ENCODE results near the gene ADCY5.

Gene ADCY5

DNA sequence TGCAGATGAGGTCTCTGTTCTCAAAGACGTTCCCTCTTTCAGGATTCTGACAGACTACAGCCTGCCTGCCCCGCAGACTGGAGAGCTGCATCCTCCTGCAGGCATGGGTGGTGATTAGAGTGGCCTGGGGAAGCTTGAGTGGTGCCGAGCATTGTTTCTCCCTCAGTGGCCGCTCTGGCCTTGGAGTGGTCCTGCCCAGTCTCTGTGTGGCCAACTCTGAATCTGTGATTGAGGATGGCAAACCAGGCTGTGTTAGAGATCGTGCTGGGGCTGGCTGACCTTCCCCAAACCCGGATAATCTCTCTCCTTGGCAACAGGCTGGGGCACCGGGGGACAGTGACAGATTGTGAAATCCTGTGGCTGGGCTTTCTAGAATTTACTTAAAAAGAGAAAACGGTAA is 11.0 kb upstream of the ADCY5 start:
- no peak for DNase-seq (ENCODE audit: low read depth)
- no peak overlapping the region for H3K4me3 ChIP-seq (replicated peaks; ENCODE audit: low read depth, low read length)
- TF ChIP-seq, protein P1, sequence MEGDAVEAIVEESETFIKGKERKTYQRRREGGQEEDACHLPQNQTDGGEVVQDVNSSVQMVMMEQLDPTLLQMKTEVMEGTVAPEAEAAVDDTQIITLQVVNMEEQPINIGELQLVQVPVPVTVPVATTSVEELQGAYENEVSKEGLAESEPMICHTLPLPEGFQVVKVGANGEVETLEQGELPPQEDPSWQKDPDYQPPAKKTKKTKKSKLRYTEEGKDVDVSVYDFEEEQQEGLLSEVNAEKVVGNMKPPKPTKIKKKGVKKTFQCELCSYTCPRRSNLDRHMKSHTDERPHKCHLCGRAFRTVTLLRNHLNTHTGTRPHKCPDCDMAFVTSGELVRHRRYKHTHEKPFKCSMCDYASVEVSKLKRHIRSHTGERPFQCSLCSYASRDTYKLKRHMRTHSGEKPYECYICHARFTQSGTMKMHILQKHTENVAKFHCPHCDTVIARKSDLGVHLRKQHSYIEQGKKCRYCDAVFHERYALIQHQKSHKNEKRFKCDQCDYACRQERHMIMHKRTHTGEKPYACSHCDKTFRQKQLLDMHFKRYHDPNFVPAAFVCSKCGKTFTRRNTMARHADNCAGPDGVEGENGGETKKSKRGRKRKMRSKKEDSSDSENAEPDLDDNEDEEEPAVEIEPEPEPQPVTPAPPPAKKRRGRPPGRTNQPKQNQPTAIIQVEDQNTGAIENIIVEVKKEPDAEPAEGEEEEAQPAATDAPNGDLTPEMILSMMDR (IDR thresholded peaks at IDR 0.05; ENCODE audit: low read length, missing control alignments), result no peak

DNA sequence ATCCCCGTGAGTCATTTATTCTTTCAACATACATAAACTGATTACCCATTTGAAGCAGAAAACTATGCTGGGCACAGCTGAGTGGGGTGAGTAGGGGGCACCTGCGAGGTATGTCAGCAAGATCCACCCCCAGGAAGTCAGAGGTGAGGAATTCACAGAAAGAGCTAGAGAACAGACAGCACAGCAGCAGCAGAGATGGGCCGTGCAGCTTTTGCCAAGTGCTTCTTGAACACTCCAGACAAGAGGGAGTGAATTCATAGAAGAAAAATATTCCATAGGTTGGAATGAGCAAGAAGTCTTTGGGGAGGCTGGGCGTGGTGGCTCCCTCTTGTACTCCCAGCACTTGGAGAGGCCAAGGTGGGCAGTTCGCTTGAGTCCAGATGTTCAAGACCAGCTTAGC is 9.4 kb upstream of the ADCY5 start:
- DNase-seq (ENCODE audit: low read depth), result no peak
- no peak overlapping the region for H3K4me3 ChIP-seq (replicated peaks; ENCODE audit: low read depth, low read length)
- TF ChIP-seq, protein P1 (IDR thresholded peaks at IDR 0.05; ENCODE audit: low read length, missing control alignments), result no peak

DNA sequence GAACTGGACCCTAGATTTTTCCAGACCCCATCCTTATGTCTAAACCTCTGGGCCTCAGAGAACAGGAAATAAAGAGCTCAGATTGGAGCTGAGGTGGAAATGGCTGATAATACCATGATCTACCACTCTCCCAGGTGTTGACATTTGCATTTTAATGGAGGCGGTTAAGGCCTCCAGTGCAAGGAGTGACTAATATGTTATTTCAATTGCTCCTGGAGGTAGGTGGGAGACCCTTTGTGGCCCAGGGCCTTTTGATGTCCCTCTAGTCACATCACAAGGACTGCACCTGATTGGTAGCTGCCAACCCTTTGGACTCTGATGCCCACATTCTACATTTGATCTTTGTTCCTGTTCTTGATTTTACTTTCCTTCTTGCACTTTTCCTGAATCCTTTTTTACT is 9.0 kb upstream of the ADCY5 start:
- no peak for DNase-seq (ENCODE audit: low read depth)
- H3K4me3 ChIP-seq (replicated peaks; ENCODE audit: low read depth, low read length), result no peak overlapping the region
- TF ChIP-seq, protein P1 (IDR thresholded peaks at IDR 0.05; ENCODE audit: low read length, missing control alignments), result no peak

DNA sequence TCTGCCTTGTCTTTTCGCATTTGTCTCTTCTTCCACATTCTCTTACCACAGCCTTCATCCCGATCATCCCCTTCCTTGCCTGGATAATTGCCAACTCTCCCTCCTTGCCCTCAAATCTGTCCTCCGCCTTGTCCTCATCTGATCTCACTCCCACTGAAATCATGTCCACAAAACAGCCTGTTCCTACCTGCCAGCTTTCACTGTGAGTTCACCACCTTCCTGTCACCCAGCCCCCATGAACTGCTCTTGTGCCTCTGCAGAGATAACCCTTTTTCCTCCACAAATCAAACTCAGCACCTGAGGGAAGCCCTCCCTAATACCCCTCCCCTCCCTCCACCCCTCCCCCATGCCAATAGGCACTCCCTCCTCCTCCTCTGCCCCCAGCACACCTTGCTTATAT is 4.8 kb upstream of the ADCY5 start:
- TF ChIP-seq, protein P1 (IDR thresholded peaks at IDR 0.05; ENCODE audit: low read length, missing control alignments), result no peak

DNA sequence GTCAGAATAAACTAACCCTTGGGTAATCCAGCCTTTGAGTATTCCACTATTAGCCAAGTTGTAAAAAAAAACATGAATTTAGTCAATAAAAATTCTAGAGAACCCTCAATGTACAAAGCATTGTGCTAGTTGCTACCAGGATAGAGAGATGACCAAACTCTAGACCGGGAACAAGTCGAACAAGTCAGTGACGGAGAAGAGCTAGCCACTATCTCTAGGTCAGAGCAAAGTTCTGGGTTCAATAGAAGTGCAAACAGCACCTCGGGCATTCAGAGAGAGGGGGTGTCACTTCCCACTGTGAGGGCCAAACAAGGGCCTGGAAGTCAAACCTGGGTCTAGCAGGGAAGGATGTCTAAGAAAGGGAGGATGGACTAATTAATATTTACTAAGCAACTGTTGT is 2.3 kb upstream of the ADCY5 start:
- TF ChIP-seq, protein P1 (IDR thresholded peaks at IDR 0.05; ENCODE audit: low read length, missing control alignments), result no peak
- no peak for DNase-seq (ENCODE audit: low read depth)
- H3K4me3 ChIP-seq (replicated peaks; ENCODE audit: low read depth, low read length), result no peak overlapping the region

More for the DNA sequence above, 4.8 kb upstream of the ADCY5 start:
- DNase-seq (ENCODE audit: low read depth), result no peak
- no peak overlapping the region for H3K4me3 ChIP-seq (replicated peaks; ENCODE audit: low read depth, low read length)

DNA sequence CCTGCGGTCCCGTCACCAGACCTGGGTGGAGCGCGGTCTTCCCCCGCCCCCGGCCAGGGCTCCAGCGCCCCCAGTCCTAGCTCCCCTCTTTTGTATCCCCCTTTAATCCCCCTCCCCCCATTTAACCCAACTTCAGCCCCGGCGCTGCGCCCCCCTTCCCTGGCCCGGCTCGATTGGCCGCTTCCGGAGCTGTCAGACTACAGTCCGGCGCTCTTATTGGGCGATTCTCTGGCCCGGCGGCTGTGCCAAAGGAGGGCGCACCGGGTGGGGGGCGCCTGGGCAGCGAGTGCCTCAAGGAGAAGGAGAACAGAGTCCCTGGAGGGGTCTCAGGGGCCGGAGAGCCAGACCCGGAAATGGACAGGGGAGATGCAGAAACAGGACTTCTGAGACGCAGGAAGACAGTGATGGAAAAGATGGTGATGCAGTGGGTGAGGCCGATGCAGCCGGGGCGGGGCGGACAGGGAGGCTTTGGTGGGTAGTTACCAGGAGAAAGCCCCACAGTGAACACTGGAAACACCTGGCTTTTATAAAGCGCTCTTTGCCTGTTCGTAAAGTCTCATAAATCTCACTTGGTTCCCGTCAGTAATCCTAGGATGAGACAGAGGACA is 1.2 kb upstream of the ADCY5 start:
- no peak for DNase-seq (ENCODE audit: low read depth)
- TF ChIP-seq, protein P1 (IDR thresholded peaks at IDR 0.05; ENCODE audit: low read length, missing control alignments), result no peak
- H3K4me3 ChIP-seq (replicated peaks; ENCODE audit: low read depth, low read length), result peak overlapping the region; percentile 50

Measured in fibroblast of pulmonary artery (primary cell).